ENCODE results near the gene PBLD.
"Not testable (repeated sequence)": the region's sequence is repeated elsewhere in the genome, so short reads cannot be mapped to it uniquely, and the experiment has no call there.

The PBLD gene

DNA sequence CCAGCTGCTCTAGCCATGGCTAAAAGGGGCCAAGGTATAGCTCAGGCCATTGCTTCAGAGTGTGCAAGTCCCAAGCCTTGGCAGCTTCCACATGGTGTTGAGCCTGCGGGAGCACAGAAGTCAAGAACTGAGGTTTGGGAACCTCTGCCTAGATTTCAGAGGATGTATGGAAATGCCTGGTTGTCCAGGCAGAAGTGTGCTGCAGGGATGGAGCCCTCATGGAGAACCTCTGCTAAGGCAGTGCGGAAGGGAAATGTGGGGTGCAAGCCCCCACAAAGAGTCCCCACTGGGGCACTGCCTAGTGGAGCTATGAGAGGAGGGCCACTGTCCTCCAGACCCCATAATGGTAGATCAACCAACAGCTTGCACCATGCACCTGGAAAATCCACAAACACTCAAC, 54.9 kb downstream of the PBLD start:
- not testable (repeated sequence) for DNase-seq

DNA sequence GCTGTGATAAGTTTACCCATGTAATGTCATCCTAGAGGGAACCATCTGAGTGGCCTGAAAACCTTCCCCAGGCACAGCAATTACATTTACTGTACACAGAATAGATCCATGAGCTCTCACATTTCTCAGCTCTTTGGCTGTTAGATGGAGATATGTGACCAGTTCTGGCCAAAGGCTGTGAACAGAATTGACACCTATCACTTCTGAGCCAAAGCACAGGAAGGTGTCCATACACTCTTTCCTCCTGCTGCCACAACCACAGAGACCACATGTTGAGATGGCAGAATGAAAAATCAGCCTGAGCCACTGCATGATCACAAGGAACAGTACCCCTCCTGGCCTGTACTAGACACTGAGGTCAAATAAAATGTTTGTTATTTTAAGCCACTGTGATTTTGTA, 56.5 kb downstream of the PBLD start:
- DNase-seq = no peak

DNA sequence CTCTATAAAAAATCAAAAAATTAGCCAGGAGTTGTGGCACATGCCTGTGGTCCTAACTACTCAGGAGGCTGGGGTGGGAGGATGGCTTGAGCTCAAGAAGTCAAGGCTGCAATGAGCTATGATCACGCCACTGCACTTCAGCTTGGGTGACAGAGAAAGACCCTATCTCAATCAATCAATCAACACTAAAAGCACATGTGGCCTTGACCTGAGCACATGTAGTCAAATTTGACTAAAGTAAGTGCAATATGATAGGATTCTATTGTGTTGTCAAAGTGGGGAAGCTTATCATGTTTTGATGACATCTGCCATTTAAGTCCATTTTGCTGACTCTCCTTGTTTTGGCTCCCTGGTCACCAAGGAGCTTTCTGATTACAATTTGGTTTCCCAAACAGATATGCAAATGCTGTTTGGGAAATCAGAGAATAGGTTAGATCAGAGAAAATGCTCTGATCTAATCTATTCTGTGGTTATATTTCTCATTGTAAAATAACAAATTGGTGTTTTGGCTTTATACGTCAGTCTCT, 57.1 kb downstream of the PBLD start:
- no peak for DNase-seq

DNA sequence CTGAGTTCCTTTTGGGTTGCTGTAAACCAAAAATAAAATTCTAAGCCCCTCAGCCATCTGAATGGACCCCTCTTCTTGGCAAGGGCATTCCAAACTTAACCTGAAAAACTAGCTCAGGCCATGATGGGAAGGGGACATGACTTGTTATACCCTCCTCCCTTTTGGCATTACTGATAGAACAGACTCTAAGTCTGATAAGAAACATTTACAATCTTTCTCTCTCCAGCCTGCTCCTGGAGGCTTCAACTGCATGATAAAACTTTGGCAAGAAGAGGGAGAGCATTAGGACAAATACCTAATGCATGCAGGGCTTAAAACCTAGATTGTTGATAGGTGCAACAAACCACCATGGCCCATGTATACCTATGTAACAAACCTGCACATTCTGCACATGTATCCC, 59.9 kb downstream of the PBLD start:
- no peak for DNase-seq

DNA sequence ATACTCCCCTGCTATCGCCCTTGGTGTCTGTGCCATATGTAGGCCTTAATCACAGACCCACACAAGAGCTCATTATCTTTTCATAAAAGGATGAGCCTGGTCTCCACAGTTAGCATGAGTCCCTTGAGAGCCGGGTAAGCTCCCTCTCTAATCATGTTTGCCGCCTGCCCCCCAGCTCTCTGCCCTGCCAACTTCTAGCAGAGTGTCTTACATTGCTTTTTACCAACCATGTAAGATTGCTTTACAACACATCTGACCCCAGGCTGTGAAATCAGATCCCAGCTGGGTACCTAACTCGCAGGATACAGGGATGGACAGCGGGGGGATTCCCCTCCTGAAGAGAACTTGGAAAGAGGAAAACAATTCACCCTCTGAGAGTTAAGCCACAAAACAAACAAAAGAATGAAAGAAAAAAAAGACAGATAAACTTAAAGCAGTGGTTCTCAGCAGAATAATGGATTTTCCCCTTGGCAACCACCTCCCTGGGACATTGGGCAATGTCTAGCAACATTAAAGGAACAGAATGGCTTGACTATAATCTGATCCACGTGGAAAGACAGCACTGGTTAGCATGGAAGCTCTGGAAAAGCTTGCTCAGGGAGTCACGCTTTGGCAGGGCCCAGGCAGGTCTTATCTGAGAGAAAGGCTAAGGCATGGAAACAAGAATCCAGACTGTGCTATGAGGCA, 61.4 kb downstream of the PBLD start:
- DNase-seq = no peak

DNA sequence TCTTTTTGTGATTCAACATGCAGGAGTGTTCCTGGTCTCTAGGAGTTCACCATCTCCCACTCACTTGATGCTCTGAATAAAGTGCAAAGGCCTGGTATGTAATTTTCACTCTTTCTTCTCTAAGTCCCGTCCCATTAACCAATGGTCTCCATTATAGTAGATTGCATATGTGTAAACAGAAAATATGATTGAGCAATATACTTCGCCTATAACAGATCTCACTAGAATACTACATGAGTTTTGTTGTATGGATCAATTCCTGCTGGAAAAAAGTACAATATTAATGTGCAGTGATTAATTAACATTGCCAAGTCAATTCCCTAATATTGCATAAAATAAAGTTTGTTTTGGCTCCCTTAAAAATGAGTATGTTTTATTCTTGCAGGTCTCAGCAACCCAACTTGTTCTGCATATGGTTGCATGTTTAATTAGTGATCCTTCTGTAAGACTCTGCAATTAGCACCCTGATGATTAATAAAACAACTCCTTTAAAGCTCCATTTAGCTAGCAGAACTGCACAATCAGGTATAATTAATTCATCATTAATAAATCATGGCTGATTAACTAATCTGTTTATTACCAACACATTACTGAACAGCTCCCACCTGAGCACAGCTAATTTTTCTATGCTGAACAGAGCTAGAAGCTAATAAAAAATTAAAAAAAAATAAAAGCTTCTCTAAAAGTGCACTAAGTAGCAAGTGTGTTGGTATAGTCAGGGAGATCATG, 63.0 kb downstream of the PBLD start:
- DNase-seq = no peak

DNA sequence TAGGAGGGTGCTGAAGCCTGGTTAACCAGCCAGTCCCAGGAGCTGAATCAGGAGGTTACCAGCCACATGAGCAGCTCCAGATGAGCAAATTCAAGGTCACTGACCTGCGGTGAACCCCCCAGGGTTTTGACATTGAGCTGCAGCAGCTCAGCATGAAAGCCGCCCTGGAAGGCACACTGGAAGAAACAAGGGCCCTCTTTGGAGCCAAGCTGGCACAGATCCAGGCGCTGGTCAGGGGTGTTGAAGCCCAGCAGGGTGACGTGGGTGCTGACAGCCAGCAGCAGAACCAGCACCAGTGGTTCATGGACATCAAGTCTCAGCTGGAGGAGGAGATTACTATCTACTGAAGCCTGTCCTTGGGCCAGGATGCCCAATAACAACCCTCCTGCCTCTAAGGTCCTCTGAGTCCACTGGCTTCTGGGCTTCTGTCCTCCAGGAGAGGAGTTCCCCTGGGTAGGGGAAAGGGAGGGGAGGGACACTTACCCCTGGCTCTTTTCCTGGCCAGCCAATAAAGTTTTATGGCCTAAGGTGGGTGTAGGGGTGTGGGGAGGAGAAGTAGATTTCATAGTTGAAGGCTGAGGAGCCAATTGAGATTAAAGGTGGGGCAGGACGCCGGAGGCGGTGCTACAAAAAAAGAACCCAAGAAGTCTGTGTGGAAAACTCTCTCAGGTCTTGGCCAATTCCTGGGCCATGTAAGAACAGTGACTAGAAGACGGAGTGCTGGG, 71.4 kb downstream of the PBLD start:
- DNase-seq = no peak

DNA sequence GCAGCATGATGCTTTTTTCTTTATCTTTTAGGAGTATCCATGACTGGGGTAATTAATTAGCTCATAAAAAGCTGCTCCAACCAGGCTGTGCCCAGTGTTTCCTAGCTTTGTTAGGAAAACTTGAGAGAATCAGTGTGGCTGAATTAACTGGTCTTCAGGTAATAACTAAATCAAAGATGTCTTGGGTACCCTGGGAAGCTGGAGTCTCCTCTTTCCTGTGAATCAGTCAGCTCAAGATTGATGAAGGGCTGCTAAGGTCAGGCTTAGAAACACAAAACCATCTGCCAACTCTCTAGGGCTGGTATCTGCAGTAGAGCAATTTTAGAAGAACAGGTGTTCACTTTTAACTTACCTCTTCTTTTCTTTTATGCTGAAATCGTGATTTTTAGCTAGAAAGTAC, 79.4 kb downstream of the PBLD start:
- DNase-seq = no peak

DNA sequence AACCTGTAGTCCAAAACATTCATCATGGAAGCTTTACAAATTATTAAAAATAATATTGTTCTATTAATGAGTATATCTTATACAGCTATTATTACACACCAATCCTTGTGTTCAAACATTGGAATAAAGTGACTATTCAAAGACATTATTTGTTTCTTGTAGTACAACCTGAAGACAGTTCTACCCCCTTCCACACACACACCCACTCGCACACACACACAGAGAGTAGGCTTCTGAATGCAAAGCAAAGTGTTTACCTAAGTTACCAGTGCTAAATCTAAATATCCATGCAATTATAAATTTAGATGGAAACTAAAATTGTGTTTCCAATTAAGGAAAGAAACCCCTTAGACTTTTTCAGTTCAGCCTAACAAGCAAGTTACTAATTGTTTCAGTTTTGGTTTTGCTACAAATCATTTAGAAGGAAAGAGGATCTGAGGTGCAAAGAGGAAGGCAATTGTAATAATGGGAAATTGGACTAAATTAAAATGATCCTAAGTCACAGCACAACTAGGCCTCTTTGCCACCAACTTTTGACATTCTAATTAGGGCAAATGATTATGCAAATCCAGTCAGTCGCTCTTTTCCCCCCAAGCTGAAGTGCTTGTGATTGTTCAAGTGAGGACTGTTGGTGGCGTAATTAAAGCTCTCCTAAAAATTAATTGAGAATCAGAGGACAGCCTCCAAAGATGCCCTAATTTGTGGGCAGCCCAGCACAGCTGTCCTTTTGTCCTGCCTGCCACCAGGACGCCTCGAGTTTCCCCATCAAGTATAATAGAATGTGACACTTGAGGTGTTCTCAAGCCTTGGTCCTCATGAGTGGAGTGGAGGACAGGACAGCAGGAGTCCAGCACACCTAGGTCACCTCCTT, 80.9 kb downstream of the PBLD start:
- DNase-seq = no peak

DNA sequence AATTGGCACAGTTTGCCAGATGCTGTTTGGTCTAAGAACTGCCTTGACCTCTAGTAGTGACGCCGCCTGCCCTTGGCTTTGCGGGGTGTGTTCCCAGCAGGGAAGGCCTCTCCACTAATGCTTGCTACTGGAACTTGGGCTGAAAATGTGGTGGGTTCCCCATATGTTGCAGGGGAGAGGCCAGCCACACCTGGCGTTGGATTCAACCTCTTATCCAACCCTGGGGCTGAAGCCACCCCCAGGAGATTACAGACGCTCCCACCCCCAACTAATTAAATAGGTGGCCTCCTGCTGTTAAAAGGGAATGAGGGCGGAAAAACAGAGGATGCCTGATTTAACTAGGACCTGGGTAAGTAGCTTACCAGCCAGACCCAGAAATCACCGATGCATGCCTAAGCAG, 81.6 kb downstream of the PBLD start:
- DNase-seq = no peak

DNA sequence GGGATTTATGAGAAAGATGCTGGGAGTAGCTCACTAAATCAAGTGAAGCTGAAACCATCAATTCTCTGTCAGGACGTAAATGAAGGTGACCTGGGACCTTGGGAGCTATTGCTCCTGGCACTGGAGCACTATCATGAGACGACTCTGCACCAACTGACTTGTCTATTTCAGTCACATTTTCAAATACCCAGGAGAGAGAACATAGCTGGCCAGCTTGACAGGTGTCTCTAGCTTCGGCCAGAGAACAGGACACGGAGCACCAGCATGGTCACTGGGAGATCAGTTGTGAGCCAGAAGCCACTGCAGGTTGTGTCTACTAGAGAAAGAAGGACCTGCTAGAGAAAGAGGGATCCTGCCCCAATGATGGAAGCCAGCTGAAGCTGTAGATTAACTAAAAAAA, 83.4 kb downstream of the PBLD start:
- no peak for DNase-seq

DNA sequence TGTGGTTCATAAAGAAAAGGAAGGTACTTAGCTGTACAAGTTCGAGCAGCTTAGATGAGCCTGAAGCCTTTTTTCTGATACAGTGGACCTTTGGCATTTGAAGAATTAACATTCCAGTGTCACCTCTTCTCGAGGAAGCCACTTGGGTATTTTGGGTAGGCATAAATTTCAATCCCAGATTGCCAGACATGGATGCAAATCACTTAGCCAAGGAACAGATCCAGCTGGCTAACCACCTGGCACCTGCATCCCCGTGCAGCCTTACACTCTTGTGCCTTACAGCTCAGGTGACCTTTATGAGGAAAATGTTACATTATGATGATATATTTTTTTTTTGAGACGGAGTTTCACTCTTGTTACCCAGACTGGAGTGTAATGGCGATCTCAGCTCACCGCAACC, 84.8 kb downstream of the PBLD start:
- DNase-seq = no peak

DNA sequence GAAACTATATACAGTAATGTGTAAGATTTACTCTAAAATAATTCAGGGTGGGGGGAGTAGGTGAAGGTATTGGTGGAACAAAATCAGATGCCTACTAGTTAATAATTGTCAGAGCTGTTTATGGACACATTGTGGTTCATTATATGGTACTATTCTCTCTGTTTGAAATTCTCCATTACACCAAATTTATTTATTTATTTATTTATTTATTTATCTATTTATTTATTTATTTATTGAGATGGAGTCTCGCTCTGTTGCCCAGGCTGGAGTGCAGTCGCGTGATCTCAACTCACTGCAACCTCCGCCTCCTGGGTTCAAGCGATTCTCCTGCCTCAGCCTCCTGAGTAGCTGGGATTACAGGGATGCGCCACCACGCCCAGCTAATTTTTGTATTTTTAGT, 86.3 kb downstream of the PBLD start:
- DNase-seq = not testable (repeated sequence)

DNA sequence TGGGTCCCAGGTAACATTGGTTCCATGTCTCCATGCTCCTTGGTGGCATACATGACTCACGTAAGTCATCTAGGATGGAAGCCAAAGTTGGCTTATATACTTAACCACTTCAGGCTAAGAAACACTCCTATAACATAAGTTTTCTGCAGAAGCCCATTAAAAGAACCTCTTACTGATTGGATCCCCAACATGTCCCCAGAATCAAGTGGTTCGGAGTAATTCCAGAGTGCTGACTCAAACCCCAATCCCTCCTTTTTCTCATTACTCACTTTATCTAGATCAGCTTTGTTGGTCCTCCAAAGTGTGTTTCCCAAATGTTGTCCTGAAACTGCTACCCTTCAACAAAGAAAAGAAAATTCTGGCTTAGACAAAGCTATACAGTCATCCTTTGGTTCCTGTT, 90.7 kb downstream of the PBLD start:
- no peak for DNase-seq

DNA sequence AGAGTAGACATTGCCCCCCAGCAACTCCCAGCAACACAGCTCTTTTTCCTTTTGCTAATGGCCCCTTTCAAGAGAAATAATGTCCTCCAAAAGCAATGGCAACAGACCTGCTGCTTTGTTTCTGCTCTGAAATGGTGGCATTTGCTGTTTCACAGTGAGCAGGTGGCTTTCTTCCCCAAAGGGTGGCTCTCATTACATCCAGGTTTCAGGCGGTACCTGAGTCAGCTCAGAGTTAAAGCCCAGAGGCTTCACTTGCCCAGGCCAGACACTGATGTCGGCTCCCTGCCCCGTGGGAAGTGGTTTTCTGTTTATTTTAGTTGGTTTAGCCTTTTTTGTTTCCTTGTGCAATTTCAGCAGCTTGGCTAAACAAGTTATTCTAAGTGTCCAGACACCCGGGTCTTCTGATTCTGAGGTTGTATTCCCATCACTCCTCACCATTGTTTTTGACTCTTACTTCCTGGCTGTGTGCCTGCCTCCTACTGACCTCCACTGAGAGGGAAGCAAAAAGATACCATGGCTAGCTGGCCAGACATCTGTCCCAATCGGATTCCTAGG, 93.1 kb downstream of the PBLD start:
- DNase-seq = no peak

DNA sequence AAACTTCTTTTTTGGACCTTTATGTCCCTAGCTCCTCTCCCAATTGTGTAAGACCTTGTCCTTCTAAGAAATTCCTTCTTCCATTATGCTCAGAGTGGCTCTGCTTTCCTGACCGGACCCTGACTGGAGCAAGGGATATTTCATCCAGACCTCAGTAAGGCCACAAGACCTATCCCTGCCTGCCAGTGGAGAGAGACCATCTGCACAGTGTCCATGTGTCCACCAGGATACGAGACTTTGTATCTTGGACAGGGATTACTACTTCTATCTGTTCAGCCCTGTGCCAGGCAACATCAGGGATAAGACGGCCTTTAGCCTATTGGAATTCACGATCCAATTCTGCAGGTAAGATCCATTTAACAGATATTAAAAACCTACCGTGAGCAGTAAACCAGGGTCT, 93.7 kb downstream of the PBLD start:
- no peak for DNase-seq

DNA sequence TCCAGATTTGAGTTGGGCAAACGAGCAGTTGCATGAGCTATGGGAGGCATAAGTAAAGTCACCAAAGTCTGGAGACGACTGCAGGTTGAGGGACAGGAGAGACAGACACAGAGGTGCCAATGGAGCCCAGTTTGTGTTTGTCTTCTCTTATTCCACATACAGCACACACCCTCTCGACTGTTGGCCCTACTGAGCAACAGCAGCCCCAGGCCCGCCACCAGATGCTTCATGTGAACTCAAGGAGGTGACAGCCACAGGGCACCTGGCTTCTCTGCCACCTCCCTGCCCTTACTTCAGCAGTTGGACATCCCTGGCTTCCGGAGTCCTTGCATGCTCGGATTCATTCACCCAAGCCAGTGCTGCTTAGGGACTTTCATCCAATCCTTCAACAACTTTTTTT, 94.4 kb downstream of the PBLD start:
- no peak for DNase-seq

DNA sequence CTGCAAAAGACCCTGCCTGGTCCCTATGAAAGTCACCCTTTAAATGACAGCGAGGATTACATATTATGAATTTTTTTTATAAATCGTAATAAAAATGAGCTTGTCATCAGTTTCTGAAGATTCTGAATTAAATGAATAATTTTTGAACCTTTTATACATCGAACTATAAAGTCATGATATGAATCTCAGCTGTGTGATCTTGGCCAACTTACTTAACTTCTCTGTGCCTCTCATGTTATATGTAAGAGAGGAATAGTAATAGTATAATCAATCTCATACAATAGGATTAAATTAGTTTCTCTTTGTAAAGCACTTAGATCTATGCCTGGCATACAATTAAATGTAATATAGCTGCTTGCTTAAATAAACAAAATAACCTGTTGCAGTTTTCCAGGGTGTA, 95.6 kb downstream of the PBLD start:
- DNase-seq = no peak

DNA sequence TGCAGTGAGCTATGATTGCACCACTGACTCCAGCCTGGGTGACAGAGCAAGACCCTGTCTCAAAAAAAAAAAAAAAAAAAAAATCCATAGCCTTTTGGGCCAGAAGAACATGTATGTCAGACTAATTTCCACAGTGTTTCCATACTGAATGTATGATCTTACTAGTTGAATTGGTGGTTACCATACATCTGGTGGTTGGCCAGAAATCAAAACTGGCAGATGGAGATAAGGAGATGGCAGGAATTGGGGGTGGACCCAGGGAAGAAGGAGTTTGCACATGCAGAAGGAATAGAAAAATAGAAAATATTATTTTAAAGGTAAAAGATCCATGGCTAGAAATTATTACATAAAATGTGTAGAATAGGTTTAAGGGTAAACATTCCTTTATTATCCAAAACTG, 97.1 kb downstream of the PBLD start:
- no peak for DNase-seq

DNA sequence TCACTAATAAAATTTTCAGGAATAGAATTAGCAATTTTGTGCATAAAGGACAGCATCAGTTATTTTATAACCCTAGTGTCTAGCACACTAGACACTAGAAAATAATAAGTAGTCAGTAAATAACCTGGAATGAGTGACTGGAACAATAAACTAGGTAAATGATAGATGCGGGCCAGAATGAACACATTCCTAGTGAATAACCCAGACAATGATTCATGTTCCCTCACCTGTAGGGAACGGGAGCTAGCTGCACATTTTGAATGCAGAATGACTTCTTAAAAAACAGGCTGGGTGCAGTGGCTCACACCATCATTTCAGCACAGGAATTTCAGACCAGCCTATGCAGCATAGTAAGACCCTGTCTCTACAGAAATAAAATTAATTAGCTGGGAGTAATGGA, 97.6 kb downstream of the PBLD start:
- DNase-seq = no peak

DNA sequence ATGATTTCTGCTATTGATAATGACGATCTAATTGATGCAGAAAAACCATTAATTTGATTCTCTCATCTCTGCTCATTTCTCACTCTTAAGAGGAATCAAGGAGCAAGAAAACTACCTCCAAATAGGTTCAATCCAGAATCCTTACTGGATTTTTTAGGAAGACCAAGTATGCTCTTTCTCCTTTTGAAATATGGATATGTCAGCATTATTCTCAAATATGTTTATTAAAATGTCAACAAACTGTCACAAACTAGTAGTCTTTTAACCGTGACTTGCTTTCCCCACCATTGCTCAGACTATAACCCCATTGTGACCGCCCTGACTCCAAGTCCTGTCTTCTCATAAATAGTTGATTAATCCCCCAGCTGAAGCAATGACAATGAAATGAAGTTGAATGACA, 99.7 kb downstream of the PBLD start:
- no peak for DNase-seq

Data from activated CD4-positive, alpha-beta T cell treated with anti-CD3 and anti-CD28 coated beads, Interleukin-2, Interleukin-6, amounts not matched to agents 100 ng/mL and 50 ng/mL, durations not matched to agents 16 hours and 8 hours (primary cell).